GM19239 (cell line): ENCODE measurements around the gene PHLDB2.

Experiments used
- DNase-seq: peaks from one replicate; pipeline ENCODE4 v3.0.0; 2011; ENCODE audit warnings: low spot score; ENCODE audit not compliant: insufficient read length
- FAIRE-seq: peaks from 2 replicates; lab custom pipeline; 2011; peaks lifted over from hg19 to GRCh38; lab: Jason Lieb, UNC

The PHLDB2 gene

GRCh38 chr3:111874177-111874820, 15.2 kb downstream of the PHLDB2 start:
- no peak for FAIRE-seq
- no peak for DNase-seq

GRCh38 chr3:111881480-111881879, 22.4 kb downstream of the PHLDB2 start:
- FAIRE-seq (no peak), DNase-seq (no peak)

- no peak for DNase-seq
- FAIRE-seq: no peak
These were observed 23.1 kb downstream of the PHLDB2 start for GRCh38 chr3:111882194-111882593.

- DNase-seq: no peak
- no peak for FAIRE-seq
These were observed 23.7 kb downstream of the PHLDB2 start for GRCh38 chr3:111882799-111883198.

- FAIRE-seq: no peak
- no peak for DNase-seq
These were observed 25.4 kb downstream of the PHLDB2 start for GRCh38 chr3:111884411-111885018.

GRCh38 chr3:111885578-111885977, 26.5 kb downstream of the PHLDB2 start:
- DNase-seq (no peak), FAIRE-seq (no peak)

GRCh38 chr3:111890051-111890580, 31.1 kb downstream of the PHLDB2 start:
- no peak for DNase-seq
- FAIRE-seq: no peak

- DNase-seq: no peak
These were observed 33.0 kb downstream of the PHLDB2 start for GRCh38 chr3:111892070-111892469.

GRCh38 chr3:111895071-111895470, 36.0 kb downstream of the PHLDB2 start:
- no peak for FAIRE-seq
- DNase-seq: no peak

More at GRCh38 chr3:111892070-111892469, 33.0 kb downstream of the PHLDB2 start:
- no peak for FAIRE-seq

GRCh38 chr3:111899966-111900365, 40.9 kb downstream of the PHLDB2 start:
- no peak for FAIRE-seq

GRCh38 chr3:111901637-111902036, 42.6 kb downstream of the PHLDB2 start:
- no peak for DNase-seq
- FAIRE-seq: no peak

More at GRCh38 chr3:111899966-111900365, 40.9 kb downstream of the PHLDB2 start:
- DNase-seq: no peak

GRCh38 chr3:111902534-111902933, 43.5 kb downstream of the PHLDB2 start:
- no peak for FAIRE-seq
- DNase-seq: no peak

- no peak for DNase-seq
- no peak for FAIRE-seq
These were observed 44.0 kb downstream of the PHLDB2 start for GRCh38 chr3:111903067-111903511.

- DNase-seq: no peak
- FAIRE-seq: no peak
These were observed 45.5 kb downstream of the PHLDB2 start for GRCh38 chr3:111904376-111905241.

- FAIRE-seq: no peak
- no peak for DNase-seq
These were observed 47.6 kb downstream of the PHLDB2 start for GRCh38 chr3:111906656-111907055.

- FAIRE-seq (no peak), DNase-seq (no peak)
These were observed 48.1 kb downstream of the PHLDB2 start for GRCh38 chr3:111907151-111907550.

- FAIRE-seq (no peak), DNase-seq (no peak)
These were observed 51.7 kb downstream of the PHLDB2 start for GRCh38 chr3:111910806-111911205.

- FAIRE-seq (no peak), DNase-seq (no peak)
These were observed 52.4 kb downstream of the PHLDB2 start for GRCh38 chr3:111911446-111911845.

- no peak for FAIRE-seq
- DNase-seq: no peak
These were observed 54.2 kb downstream of the PHLDB2 start for GRCh38 chr3:111913163-111913763.

- FAIRE-seq (no peak), DNase-seq (no peak)
These were observed 56.8 kb downstream of the PHLDB2 start for GRCh38 chr3:111915905-111916304.
